NCI-H82 (cell line): ENCODE data around the gene LEMD1.

Experiments used
- DNase-seq: peaks from one replicate; lab custom pipeline; 2025; lab: John Stamatoyannopoulos, UW

LEMD1 gene

GRCh38 chr1:205421798-205422197 lies at the start of gene LEMD1:
TSS of gene LEMD1 (minus strand) at chr1:205422056. CDS start at chr1:205420536, 1,520 bp downstream.
- no peak for DNase-seq

GRCh38 chr1:205470131-205470530 lies 48.3 kb upstream of the LEMD1 start:
- DNase-seq: no peak

- DNase-seq: peak; percentile 53
Observed at GRCh38 chr1:205466595-205467220, 44.9 kb upstream of the LEMD1 start.

GRCh38 chr1:205465392-205465791 lies 43.5 kb upstream of the LEMD1 start:
- DNase-seq: no peak

GRCh38 chr1:205458777-205459566 lies 37.1 kb upstream of the LEMD1 start:
- DNase-seq: peak; percentile 86

- DNase-seq: peak; percentile 97
Observed at GRCh38 chr1:205456868-205457745, 35.3 kb upstream of the LEMD1 start.

GRCh38 chr1:205456383-205456867 lies 34.6 kb upstream of the LEMD1 start:
- DNase-seq: peak; percentile 73

- peak; percentile 60 for DNase-seq
Observed at GRCh38 chr1:205455581-205456382, 33.9 kb upstream of the LEMD1 start, which contains the start of gene BLACAT1. TSS of gene BLACAT1 (minus strand) at chr1:205456045.

- DNase-seq: peak; percentile 36
Observed at GRCh38 chr1:205454903-205455335, 33.1 kb upstream of the LEMD1 start.

- DNase-seq: no peak
Observed at GRCh38 chr1:205453466-205453865, 31.6 kb upstream of the LEMD1 start.

- DNase-seq: no peak
Observed at GRCh38 chr1:205452933-205453332, 31.1 kb upstream of the LEMD1 start.

- DNase-seq: no peak
Observed at GRCh38 chr1:205452364-205452763, 30.5 kb upstream of the LEMD1 start.

- peak; percentile 62 for DNase-seq
Observed at GRCh38 chr1:205451759-205452164, 29.9 kb upstream of the LEMD1 start.

GRCh38 chr1:205451202-205451601 lies 29.3 kb upstream of the LEMD1 start:
- DNase-seq: no peak

GRCh38 chr1:205450448-205450847 lies 28.6 kb upstream of the LEMD1 start:
- no peak for DNase-seq

GRCh38 chr1:205449750-205450443 lies 28.0 kb upstream of the LEMD1 start:
- DNase-seq: peak; percentile 46

GRCh38 chr1:205449254-205449749 lies 27.4 kb upstream of the LEMD1 start:
- no peak for DNase-seq

GRCh38 chr1:205448540-205449253 lies 26.8 kb upstream of the LEMD1 start:
- DNase-seq: no peak

- DNase-seq: peak; percentile 82
Observed at GRCh38 chr1:205447457-205448341, 25.8 kb upstream of the LEMD1 start.
